PC-3 (cell line): ENCODE data around the gene MAP4K2. TPM values are rescaled to one million over a fixed set of nuclear protein-coding genes. Genes with fewer than 3 reads are reported as not detected.

Source experiments
- ATAC-seq: fragments of 200-7000 bp; cut with Tn5 transposase; 2 replicates; pipeline ENCODE4 v1.9.1; 2020; ENCODE audit warnings: mild to moderate bottlenecking, moderate library complexity
- BruUV-seq: library from RNA; stranded (reverse); fragments of 400-500 nt; replicated peaks from 2 replicates; lab custom pipeline; 2021; lab: Mats Ljungman, UMichigan
- CTCF ChIA-PET: fragments of 300-600 bp; sonication (Branson Sonifier 250); formaldehyde crosslinking; loops from one replicate; lab custom pipeline; 2022; ENCODE audit warnings: antibody characterized with exemption; lab: Charles Lee
- POLR2A ChIA-PET: fragments of 300-600 bp; sonication (Branson Sonifier 250); formaldehyde crosslinking; loops from one replicate; lab custom pipeline; 2022; ENCODE audit warnings: antibody characterized with exemption; ENCODE audit not compliant: unreplicated experiment; lab: Charles Lee
- DNase-seq: peaks from one replicate; pipeline ENCODE4 v3.0.0-alpha.2; 2015
- H2AFZ ChIP-seq: fragments of 300-600 bp; sonication (generic); 2 replicates; pipeline ENCODE4 v1.6.0; 2016; ENCODE audit warnings: antibody characterized with exemption, low read length
- H3F3A ChIP-seq: fragments of 300-600 bp; sonication (generic); one replicate; pipeline ENCODE4 v1.6.0; 2017; ENCODE audit warnings: antibody characterized with exemption, low read length, control low read depth, mild to moderate bottlenecking; ENCODE audit not compliant: unreplicated experiment
- H3K27ac ChIP-seq: fragments of 300-600 bp; sonication (generic); 2 replicates; pipeline ENCODE4 v1.5.1; 2016; ENCODE audit warnings: mild to moderate bottlenecking, low read length
- H3K27me3 ChIP-seq: fragments of 300-600 bp; sonication (generic); 2 replicates; pipeline ENCODE4 v1.6.1; 2016; ENCODE audit warnings: low read length, mixed read lengths
- H3K36me3 ChIP-seq: fragments of 300-600 bp; sonication (generic); 2 replicates; pipeline ENCODE4 v1.6.1; 2016; ENCODE audit warnings: low read depth, mixed run types, low read length, mixed read lengths
- H3K4me1 ChIP-seq: fragments of 300-600 bp; sonication (generic); 2 replicates; pipeline ENCODE4 v1.5.1; 2016; ENCODE audit warnings: low read length; ENCODE audit not compliant: insufficient read depth
- H3K4me2 ChIP-seq: fragments of 300-600 bp; sonication (generic); 2 replicates; pipeline ENCODE4 v1.6.0; 2016; ENCODE audit warnings: low read length
- H3K4me3 ChIP-seq: fragments of 300-600 bp; sonication (generic); 2 replicates; pipeline ENCODE4 v1.5.1; 2016; ENCODE audit warnings: mild to moderate bottlenecking, low read length, mixed read lengths
- H3K79me2 ChIP-seq: fragments of 300-600 bp; sonication (generic); 2 replicates; pipeline ENCODE4 v1.6.1; 2017; ENCODE audit warnings: low read length, mixed read lengths
- H3K9ac ChIP-seq: fragments of 300-600 bp; sonication (generic); 2 replicates; pipeline ENCODE4 v1.6.0; 2016; ENCODE audit warnings: mild to moderate bottlenecking, low read length
- H3K9me2 ChIP-seq: fragments of 300-600 bp; sonication (generic); replicated peaks from 2 replicates; pipeline ENCODE4 v1.6.1; 2016; ENCODE audit warnings: mixed run types, low read length, mixed read lengths
- H3K9me3 ChIP-seq: fragments of 300-600 bp; sonication (generic); 2 replicates; pipeline ENCODE4 v1.6.1; 2016; ENCODE audit warnings: low read length, mixed read lengths
- H4K20me1 ChIP-seq: fragments of 300-600 bp; sonication (generic); 2 replicates; pipeline ENCODE4 v1.6.1; 2016; ENCODE audit warnings: low read length, mixed read lengths
- CTCF ChIP-seq: fragments of 300-600 bp; sonication (generic); conservative IDR thresholded peaks from 2 replicates; pipeline ENCODE4 v1.5.1; 2017; ENCODE audit warnings: antibody characterized with exemption, low read depth, mild to moderate bottlenecking, low read length
- EZH2 ChIP-seq: fragments of 300-600 bp; sonication (generic); IDR thresholded peaks from one replicate; pipeline ENCODE4 v1.6.1; 2017; ENCODE audit warnings: antibody characterized with exemption, mild to moderate bottlenecking, low read length; ENCODE audit not compliant: unreplicated experiment
- EZH2phosphoT487 ChIP-seq: fragments of 300-600 bp; sonication (generic); IDR thresholded peaks from 2 replicates; pipeline ENCODE4 v1.6.1; 2018; ENCODE audit warnings: mild to moderate bottlenecking, antibody characterized with exemption, low read length, borderline replicate concordance
- intact Hi-C: fragments of 100-400 bp; cut with micrococcal nuclease; formaldehyde crosslinking; loops from 2 replicates; pipeline ENCODE4 v1.9.0; 2023
- total RNA-seq: library from RNA; depleted of rRNA; stranded (reverse); fragments of >200 nt; gene quantifications from 2 replicates; pipeline ENCODE4 v1.2.3, GENCODE V29; 2014

Gene MAP4K2
- total RNA-seq, 1 experiment from 2014 or later, result 55.6 TPM

GRCh38 chr11:64832467-64833197 is 29.6 kb upstream of the MAP4K2 start:
- Histone ChIP-seq H3K4me2 (no peak overlapping the region), H3K9me2 (no peaks in the 10 kb centered on the region), H3K27ac (no peak overlapping the region), H3K9ac (no peak overlapping the region), H2AFZ (no peak overlapping the region), H4K20me1 (no peaks in the 10 kb centered on the region), H3K27me3 (no peaks in the 10 kb centered on the region), H3K9me3 (no peaks in the 10 kb centered on the region), H3F3A (no peaks in the 10 kb centered on the region), H3K79me2 (no peaks in the 10 kb centered on the region), H3K4me1 (peaks cover 16% of the 10 kb centered on the region), H3K4me3 (no peak overlapping the region), H3K36me3 (peaks cover 23% of the 10 kb centered on the region)
- ATAC-seq, result no peak
- CTCF ChIA-PET, result no interaction called here
- POLR2A ChIA-PET, result no interaction called here
- no peak for DNase-seq
- TF ChIP-seq EZH2phosphoT487, result no peak
- no peak for TF ChIP-seq CTCF
- TF ChIP-seq EZH2, result no peak
- no TSS peak for BruUV-seq
- intact Hi-C loops, result no loop called here

- Histone ChIP-seq H3K4me3 (no peak overlapping the region), H3K9ac (no peak overlapping the region), H2AFZ (no peak overlapping the region), H3K9me2 (no peaks in the 10 kb centered on the region), H4K20me1 (no peaks in the 10 kb centered on the region), H3K27ac (no peak overlapping the region), H3K4me2 (no peak overlapping the region), H3K79me2 (no peaks in the 10 kb centered on the region), H3F3A (no peaks in the 10 kb centered on the region), H3K27me3 (no peaks in the 10 kb centered on the region), H3K4me1 (peaks cover 16% of the 10 kb centered on the region), H3K36me3 (peaks cover 32% of the 10 kb centered on the region), H3K9me3 (no peaks in the 10 kb centered on the region)
- DNase-seq, result no peak
- no peak for ATAC-seq
- no TSS peak for BruUV-seq
- no peak for TF ChIP-seq EZH2phosphoT487
- TF ChIP-seq EZH2, result no peak
- TF ChIP-seq CTCF, result no peak
- CTCF ChIA-PET, result no interaction called here
- intact Hi-C loops, result no loop called here
- POLR2A ChIA-PET, result no interaction called here
Observed at GRCh38 chr11:64831411-64831891, 28.4 kb upstream of the MAP4K2 start.

GRCh38 chr11:64829536-64830251 is 26.7 kb upstream of the MAP4K2 start:
- Histone ChIP-seq H3K9ac (no peak overlapping the region), H3K4me2 (no peak overlapping the region), H4K20me1 (no peaks in the 10 kb centered on the region), H3K9me2 (no peaks in the 10 kb centered on the region), H3K27me3 (no peaks in the 10 kb centered on the region), H3K4me3 (no peak overlapping the region), H3K9me3 (no peaks in the 10 kb centered on the region), H2AFZ (no peak overlapping the region), H3K4me1 (peaks cover under 1% of the 10 kb centered on the region; the same call in 1 of the 2 replicates), H3F3A (no peaks in the 10 kb centered on the region), H3K27ac (no peak overlapping the region), H3K79me2 (no peaks in the 10 kb centered on the region), H3K36me3 (peaks cover 38% of the 10 kb centered on the region)
- no peak for DNase-seq
- no peak for TF ChIP-seq EZH2phosphoT487
- TF ChIP-seq EZH2, result no peak
- no peak for TF ChIP-seq CTCF
- no TSS peak for BruUV-seq
- ChIA-PET CTCF (no interaction called here), POLR2A (no interaction called here)
- ATAC-seq, result no peak
- intact Hi-C loops, result no loop called here
